Neuronal stem cell (in vitro differentiated cells): ENCODE data around the gene PLA2G5.
"Not testable (repeated sequence)": the region's sequence is repeated elsewhere in the genome, so short reads cannot be mapped to it uniquely, and the experiment has no call there.

ENCODE experiments used
- DNase-seq: peaks from one replicate; pipeline ENCODE4 v3.0.0-alpha.2; 2013; ENCODE audit warnings: low spot score
- H2AFZ ChIP-seq: one replicate; pipeline ENCODE4 v1.6.1; 2013; ENCODE audit warnings: mild to moderate bottlenecking, low read length, inconsistent platforms
- H2AK5ac ChIP-seq: 2 replicates; pipeline ENCODE4 v1.6.1; 2013; ENCODE audit warnings: low read depth, mild to moderate bottlenecking, inconsistent platforms, low read length, moderate library complexity, mixed read lengths
- H2BK120ac ChIP-seq: 2 replicates; pipeline ENCODE4 v1.6.1; 2013; ENCODE audit warnings: low read depth, mild to moderate bottlenecking, inconsistent platforms, low read length, moderate library complexity, mixed read lengths
- H2BK12ac ChIP-seq: one replicate; pipeline ENCODE4 v1.6.1; 2013; ENCODE audit warnings: low read length, inconsistent platforms
- H2BK15ac ChIP-seq: 2 replicates; pipeline ENCODE4 v1.6.1; 2013; ENCODE audit warnings: mild to moderate bottlenecking, low read length, inconsistent platforms, mixed read lengths
- H2BK5ac ChIP-seq: one replicate; pipeline ENCODE4 v1.6.1; 2013; ENCODE audit warnings: inconsistent platforms, mild to moderate bottlenecking, low read length, moderate library complexity
- H3K14ac ChIP-seq: one replicate; pipeline ENCODE4 v1.6.1; 2013; ENCODE audit warnings: low read length, inconsistent platforms
- H3K18ac ChIP-seq: 2 replicates; pipeline ENCODE4 v1.6.1; 2013; ENCODE audit warnings: low read length, inconsistent platforms
- H3K23ac ChIP-seq: 2 replicates; pipeline ENCODE4 v1.6.1; 2013; ENCODE audit warnings: low read depth, mild to moderate bottlenecking, mixed read lengths, low read length, inconsistent platforms; ENCODE audit not compliant: poor library complexity
- H3K27ac ChIP-seq: replicated peaks from 3 replicates; pipeline ENCODE4 v1.5.1; 2013; ENCODE audit warnings: low read length, inconsistent platforms
- H3K27me3 ChIP-seq, 3 experiments: 2 replicates each; pipeline ENCODE4 v1.6.1; 2013; ENCODE audit warnings: low read length in 3 of 3, mild to moderate bottlenecking in 2 of 3, inconsistent platforms in 1 of 3, low read depth in 1 of 3, mixed read lengths in 1 of 3, moderate library complexity in 1 of 3; ENCODE audit not compliant: control insufficient read depth in 3 of 3, insufficient read depth in 3 of 3
- H3K36me3 ChIP-seq, 2 donors: replicated peaks in 1 of 2; 2 replicates each; pipeline ENCODE4 v1.6.1; 2013; ENCODE audit warnings: low read length in 2 of 2; ENCODE audit not compliant: control insufficient read depth in 2 of 2, insufficient read depth in 2 of 2
- H3K4ac ChIP-seq: 2 replicates; pipeline ENCODE4 v1.6.1; 2013; ENCODE audit warnings: inconsistent platforms, mild to moderate bottlenecking, low read length, moderate library complexity
- H3K4me1 ChIP-seq, 2 donors: 1 replicate in 1 of 2; 2 replicates in 1 of 2; pipeline ENCODE4 v1.6.1; 2013; ENCODE audit warnings: low read length in 2 of 2, low read depth in 1 of 2; ENCODE audit not compliant: control insufficient read depth in 2 of 2, insufficient read depth in 1 of 2
- H3K4me2 ChIP-seq: one replicate; pipeline ENCODE4 v1.6.1; 2013; ENCODE audit warnings: mild to moderate bottlenecking, low read length, inconsistent platforms; ENCODE audit not compliant: insufficient read depth, poor library complexity, severe bottlenecking
- H3K4me3 ChIP-seq, 2 donors: 2 replicates each; pipeline ENCODE4 v1.5.1; 2013; ENCODE audit warnings: low read length in 2 of 2, mild to moderate bottlenecking in 2 of 2, inconsistent platforms in 1 of 2, moderate library complexity in 1 of 2
- H3K79me1 ChIP-seq: one replicate; pipeline ENCODE4 v1.6.1; 2013; ENCODE audit warnings: low read depth, mild to moderate bottlenecking, inconsistent platforms, low read length, moderate library complexity
- H3K9ac ChIP-seq: one replicate; pipeline ENCODE4 v1.6.1; 2013; ENCODE audit warnings: mild to moderate bottlenecking, low read depth, low read length, inconsistent platforms; ENCODE audit not compliant: poor library complexity
- H3K9me3 ChIP-seq, 2 donors: replicated peaks in 1 of 2; 2 replicates each; pipeline versions ENCODE3 to v1.6.1; 2013; ENCODE audit warnings: low read length in 2 of 2, mild to moderate bottlenecking in 2 of 2, inconsistent platforms in 1 of 2, low read depth in 1 of 2, mixed read lengths in 1 of 2, moderate library complexity in 1 of 2; ENCODE audit not compliant: control insufficient read depth in 2 of 2, insufficient read depth in 1 of 2
- H4K8ac ChIP-seq: one replicate; pipeline ENCODE4 v1.6.1; 2013; ENCODE audit warnings: low read depth, mild to moderate bottlenecking, inconsistent platforms, low read length, moderate library complexity
- H4K91ac ChIP-seq: one replicate; pipeline ENCODE4 v1.6.1; 2013; ENCODE audit warnings: low read length, low read depth, mild to moderate bottlenecking, inconsistent platforms; ENCODE audit not compliant: poor library complexity
- WGBS, 2 donors: extraction: QIAGEN DNeasy Blood & Tissue Kit; methylation state at CpG; one replicate each; pipeline ENCODE4 v1.1.7; 2013; ENCODE audit warnings: missing lambda C conversion rate in 2 of 2, mixed read lengths in 1 of 2; ENCODE audit not compliant: insufficient read length in 2 of 2, insufficient replicate concordance in 1 of 2; ENCODE audit errors: extremely low coverage in 2 of 2; 5-methylcytosine and 5-hydroxymethylcytosine counted together

The PLA2G5 gene

GRCh38 chr1:20126041-20126805 lies 56.2 kb downstream of the PLA2G5 start:
- H2BK120ac ChIP-seq: no peak overlapping the region
- H2AK5ac ChIP-seq: no peak overlapping the region
- H3K27ac ChIP-seq: no peak overlapping the region
- no peak overlapping the region for H2AFZ ChIP-seq
- no peak overlapping the region for H3K4ac ChIP-seq
- no peak overlapping the region for H2BK12ac ChIP-seq
- no peak overlapping the region for H3K4me2 ChIP-seq
- H4K8ac ChIP-seq: no peak overlapping the region
- H3K9me3 ChIP-seq: no peaks in the 10 kb centered on the region
- H3K79me1 ChIP-seq: no peaks in the 10 kb centered on the region
- H2BK15ac ChIP-seq: no peak overlapping the region
- no peak overlapping the region for H2BK5ac ChIP-seq
- H3K9ac ChIP-seq: no peak overlapping the region
- H3K36me3 ChIP-seq: no peaks in the 10 kb centered on the region
- no peak overlapping the region for H3K4me3 ChIP-seq
- no peak for DNase-seq
- H3K14ac ChIP-seq: no peak overlapping the region
- no peaks in the 10 kb centered on the region for H3K27me3 ChIP-seq
- WGBS, 2 donors: no CpG with 5 or more reads among the region's 9 CpGs
- H3K18ac ChIP-seq: no peak overlapping the region
- H3K23ac ChIP-seq: no peak overlapping the region
- H3K4me1 ChIP-seq: peaks cover 2% of the 10 kb centered on the region in 2 donors
- no peak overlapping the region for H4K91ac ChIP-seq

GRCh38 chr1:20126806-20127440 lies 56.9 kb downstream of the PLA2G5 start:
- H3K36me3 ChIP-seq: no peaks in the 10 kb centered on the region
- no peaks in the 10 kb centered on the region for H3K27me3 ChIP-seq
- H2AFZ ChIP-seq: no peak overlapping the region
- H3K9ac ChIP-seq: no peak overlapping the region
- H4K8ac ChIP-seq: no peak overlapping the region
- no CpG with 5 or more reads among the region's 10 CpGs for WGBS, 2 donors
- no peak overlapping the region for H2BK5ac ChIP-seq
- no peaks in the 10 kb centered on the region for H3K79me1 ChIP-seq
- H3K4me2 ChIP-seq: no peak overlapping the region
- no peak overlapping the region for H3K23ac ChIP-seq
- no peak overlapping the region for H4K91ac ChIP-seq
- no peak overlapping the region for H2BK120ac ChIP-seq
- peak overlapping the region in 1 of 2 donors; percentile 50 for H3K4me3 ChIP-seq
- DNase-seq: no peak
- H2BK15ac ChIP-seq: no peak overlapping the region
- no peak overlapping the region for H2AK5ac ChIP-seq
- H2BK12ac ChIP-seq: no peak overlapping the region
- H3K14ac ChIP-seq: peak overlapping the region; percentile 33
- H3K4ac ChIP-seq: no peak overlapping the region
- peaks cover 2% of the 10 kb centered on the region in 2 donors for H3K4me1 ChIP-seq
- H3K18ac ChIP-seq: no peak overlapping the region
- H3K27ac ChIP-seq: no peak overlapping the region
- H3K9me3 ChIP-seq: no peaks in the 10 kb centered on the region

- H3K9ac ChIP-seq, H3K4ac ChIP-seq, H3K27me3 ChIP-seq, H3K18ac ChIP-seq, DNase-seq, H3K23ac ChIP-seq, H3K27ac ChIP-seq, H2AK5ac ChIP-seq, H3K9me3 ChIP-seq, H3K4me3 ChIP-seq, H2BK5ac ChIP-seq, H3K14ac ChIP-seq, H4K91ac ChIP-seq, H2BK12ac ChIP-seq, H3K4me1 ChIP-seq, H4K8ac ChIP-seq, H3K79me1 ChIP-seq, H3K36me3 ChIP-seq, H2BK120ac ChIP-seq, H2BK15ac ChIP-seq, H3K4me2 ChIP-seq, H2AFZ ChIP-seq: not testable (repeated sequence)
- WGBS, 2 donors: no CpG with 5 or more reads among the region's 3 CpGs
These were observed 60.5 kb downstream of the PLA2G5 start for GRCh38 chr1:20130518-20130917.

- H2BK5ac ChIP-seq: no peak overlapping the region
- no peak overlapping the region for H3K23ac ChIP-seq
- no CpG with 5 or more reads among the region's 3 CpGs for WGBS, 2 donors
- no peak overlapping the region for H4K91ac ChIP-seq
- no peak overlapping the region for H2AK5ac ChIP-seq
- H2AFZ ChIP-seq: no peak overlapping the region
- H4K8ac ChIP-seq: no peak overlapping the region
- no peaks in the 10 kb centered on the region for H3K36me3 ChIP-seq
- H3K4me1 ChIP-seq: no peaks in the 10 kb centered on the region
- no peak overlapping the region for H2BK15ac ChIP-seq
- H3K4me3 ChIP-seq: no peak overlapping the region
- no peak overlapping the region for H2BK12ac ChIP-seq
- H3K14ac ChIP-seq: no peak overlapping the region
- no peak overlapping the region for H3K9ac ChIP-seq
- H3K27ac ChIP-seq: no peak overlapping the region
- no peaks in the 10 kb centered on the region for H3K9me3 ChIP-seq
- no peak overlapping the region for H3K4ac ChIP-seq
- H2BK120ac ChIP-seq: no peak overlapping the region
- no peak overlapping the region for H3K18ac ChIP-seq
- H3K79me1 ChIP-seq: no peaks in the 10 kb centered on the region
- no peak for DNase-seq
- H3K4me2 ChIP-seq: no peak overlapping the region
- H3K27me3 ChIP-seq: no peaks in the 10 kb centered on the region
These were observed 65.0 kb downstream of the PLA2G5 start for GRCh38 chr1:20134995-20135394.
